Measurements from ENCODE around the gene MAB21L4. TPM values are rescaled to one million over a fixed set of nuclear protein-coding genes. Genes with fewer than 3 reads are reported as not detected.

Gene MAB21L4
- total RNA-seq (2014; rRNA removed; shearing (Covaris generic)) (not detected in 2 replicates), polyA plus RNA-seq (2016; fragmentation: Nextera tagmentation; extraction: Ambion mirVana) (not detected in 2 replicates)

DNA sequence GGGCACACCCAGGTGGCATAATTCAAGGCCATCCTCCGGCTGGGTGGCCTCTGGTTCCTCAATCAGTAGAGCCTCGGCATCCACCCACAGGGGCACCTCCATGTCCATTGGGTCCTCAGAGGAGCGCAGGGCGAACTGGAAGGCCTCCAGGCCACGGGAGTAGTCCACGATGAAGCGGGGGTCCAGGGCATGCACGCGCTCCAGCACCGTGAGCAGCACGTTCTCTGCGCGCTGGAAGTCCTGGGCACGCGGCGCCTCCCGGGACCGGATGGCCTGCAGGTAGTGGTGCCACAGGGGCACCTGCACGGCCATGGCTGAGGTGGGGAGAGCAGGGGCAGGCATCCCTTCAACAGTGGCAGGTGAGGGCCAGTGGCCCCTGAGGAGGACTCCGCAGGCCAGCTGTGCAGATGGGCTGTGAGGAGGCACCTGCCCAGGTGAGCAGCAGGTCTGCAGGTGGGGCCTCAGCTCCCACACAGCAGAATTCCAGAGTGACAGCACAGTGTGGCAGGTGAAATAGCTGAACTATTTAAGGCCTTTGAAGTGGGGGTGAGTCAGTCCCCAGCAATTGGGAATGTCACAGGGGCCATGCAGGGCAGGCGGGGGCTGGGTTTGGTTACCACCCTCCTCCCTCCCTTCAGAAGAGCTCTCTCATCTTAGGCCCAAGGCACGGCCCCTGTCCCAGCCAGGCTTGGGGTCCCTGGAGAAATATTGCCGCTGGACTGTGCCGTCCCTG is at the start of gene MAB21L4:
Gene MAB21L4 (minus strand): TSS at position 501 of the 733 bp plus-strand sequence. CDS start 159 bp downstream, at position 342.
- H2AFZ ChIP-seq = no peak within 1 kb of the TSS
- no peaks in the 10 kb centered on the region for H3F3A ChIP-seq (ENCODE audit: insufficient read depth)
- H3K27ac ChIP-seq = no peak within 1 kb of the TSS
- no peak within 1 kb of the TSS for H3K9ac ChIP-seq
- H3K4me1 ChIP-seq (ENCODE audit: insufficient read depth) = no peaks in the 10 kb centered on the region
- no peaks in the 10 kb centered on the region for H3K9me3 ChIP-seq (ENCODE audit: low read depth)
- H3K79me2 ChIP-seq (ENCODE audit: insufficient read depth) = no peaks in the 10 kb centered on the region
- no peaks in the 10 kb centered on the region for H3K9me2 ChIP-seq (ENCODE audit: insufficient read depth)
- no peaks in the 10 kb centered on the region for H3K36me3 ChIP-seq (ENCODE audit: low read depth)
- 82 to 83% methylated on average over 19 to 24 of the region's 24 CpGs for WGBS, 2 experiments (ENCODE audit: low coverage in 1 of 2, low lambda C conversion rate in 2 of 2, missing lambda C conversion rate in 2 of 2)
- TF ChIP-seq EZH2 (IDR thresholded peaks at IDR 0.05; ENCODE audit: insufficient read depth, poor library complexity, severe bottlenecking) = no peak
- TF ChIP-seq EZH2phosphoT487 (IDR thresholded peaks at IDR 0.05; ENCODE audit: insufficient read depth, low read depth) = no peak
- no peak within 1 kb of the TSS for H3K4me2 ChIP-seq (ENCODE audit: unreplicated experiment)
- H4K20me1 ChIP-seq (ENCODE audit: insufficient read depth) = no peaks in the 10 kb centered on the region
- no peaks in the 10 kb centered on the region for H3K27me3 ChIP-seq (replicated peaks; ENCODE audit: insufficient read depth)
- H3K4me3 ChIP-seq = no peak within 1 kb of the TSS
- in situ Hi-C loops (cut with MboI) = no loop called here
- DNase-seq = no peak

DNA sequence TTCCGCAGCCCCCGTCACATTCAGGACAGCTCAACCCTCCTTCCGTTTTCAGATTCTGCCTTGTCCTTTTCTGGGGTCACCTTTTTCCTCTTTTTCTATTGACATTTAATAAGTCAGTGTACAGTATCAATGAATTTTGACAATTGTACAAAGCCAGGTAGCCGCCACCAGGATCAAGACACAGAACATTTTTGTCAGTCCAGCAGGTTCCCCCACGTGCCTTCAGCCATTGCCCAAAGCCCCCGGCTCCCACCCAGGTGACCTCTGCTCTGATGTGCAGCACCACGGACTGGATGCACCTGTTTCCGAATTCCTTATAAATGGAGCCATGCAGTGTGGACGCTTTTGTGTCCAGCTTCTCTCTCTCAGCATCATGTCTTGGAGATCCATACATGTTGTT is 40.1 kb upstream of the MAB21L4 start:
- in situ Hi-C loops (cut with MboI) = no loop called here
- H3K4me3 ChIP-seq = no peak overlapping the region
- H3K9ac ChIP-seq = no peak overlapping the region
- H3K4me2 ChIP-seq (ENCODE audit: unreplicated experiment) = no peak overlapping the region
- no peak overlapping the region for H3K27ac ChIP-seq
- no peaks in the 10 kb centered on the region for H3K27me3 ChIP-seq (replicated peaks; ENCODE audit: insufficient read depth)
- no peak overlapping the region for H2AFZ ChIP-seq
- no peaks in the 10 kb centered on the region for H3K36me3 ChIP-seq (ENCODE audit: low read depth)
- no peaks in the 10 kb centered on the region for H3F3A ChIP-seq (ENCODE audit: insufficient read depth)
- DNase-seq = no peak
- H3K79me2 ChIP-seq (ENCODE audit: insufficient read depth) = no peaks in the 10 kb centered on the region
- H3K9me3 ChIP-seq (ENCODE audit: low read depth) = no peaks in the 10 kb centered on the region
- no peaks in the 10 kb centered on the region for H3K9me2 ChIP-seq (ENCODE audit: insufficient read depth)
- no peak for TF ChIP-seq EZH2phosphoT487 (IDR thresholded peaks at IDR 0.05; ENCODE audit: insufficient read depth, low read depth)
- TF ChIP-seq EZH2 (IDR thresholded peaks at IDR 0.05; ENCODE audit: insufficient read depth, poor library complexity, severe bottlenecking) = no peak
- no peaks in the 10 kb centered on the region for H4K20me1 ChIP-seq (ENCODE audit: insufficient read depth)
- H3K4me1 ChIP-seq (ENCODE audit: insufficient read depth) = no peaks in the 10 kb centered on the region
- 75 to 86% methylated on average over 9 of the region's 9 CpGs for WGBS, 2 experiments (ENCODE audit: low coverage in 1 of 2, low lambda C conversion rate in 2 of 2, missing lambda C conversion rate in 2 of 2)

DNA sequence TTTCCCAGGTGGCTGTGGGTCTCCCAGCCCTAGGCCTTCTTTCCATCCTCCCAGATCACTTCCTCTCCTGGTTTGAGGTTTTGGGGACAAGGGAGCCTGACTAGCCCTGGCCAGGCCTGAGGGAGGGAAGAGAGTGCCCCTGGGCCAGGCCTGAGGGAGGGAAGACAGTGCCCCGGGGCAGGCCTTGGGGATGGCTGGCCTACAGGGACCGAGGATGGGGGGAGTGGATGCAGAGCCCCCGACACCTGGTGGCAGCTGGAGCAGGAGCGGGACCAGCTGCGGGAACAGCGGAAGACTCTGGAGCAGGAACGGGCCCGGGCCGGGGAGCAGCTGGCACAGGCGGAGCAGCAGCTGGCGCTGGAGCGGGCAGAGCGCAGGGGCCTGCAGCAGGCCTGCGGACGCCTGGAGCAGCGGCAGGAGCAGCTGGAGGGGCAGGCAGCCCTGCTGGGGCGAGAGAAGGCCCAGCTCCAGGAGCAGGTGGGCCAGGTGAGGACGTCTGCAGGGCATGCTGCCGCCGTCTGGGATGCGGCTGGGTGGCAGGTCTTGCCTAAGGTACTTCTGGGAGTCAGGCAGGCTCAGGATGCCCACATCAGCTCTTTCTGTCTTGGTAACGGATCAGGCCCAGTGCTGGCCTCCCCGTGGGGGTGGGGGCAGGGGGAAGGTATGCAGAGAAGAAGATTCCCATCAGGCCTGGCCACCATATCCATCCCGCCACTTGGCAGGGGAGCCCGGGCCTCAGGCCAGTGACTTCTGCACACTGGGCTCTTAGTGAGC is 39.3 kb upstream of the MAB21L4 start:
- Histone ChIP-seq H2AFZ (no peak overlapping the region), H3K9me3 (ENCODE audit: low read depth) (no peaks in the 10 kb centered on the region), H3K36me3 (ENCODE audit: low read depth) (no peaks in the 10 kb centered on the region), H3F3A (ENCODE audit: insufficient read depth) (no peaks in the 10 kb centered on the region), H3K4me2 (ENCODE audit: unreplicated experiment) (no peak overlapping the region), H3K79me2 (ENCODE audit: insufficient read depth) (no peaks in the 10 kb centered on the region), H3K27ac (no peak overlapping the region), H3K9ac (no peak overlapping the region), H3K27me3 (replicated peaks; ENCODE audit: insufficient read depth) (no peaks in the 10 kb centered on the region), H3K4me3 (no peak overlapping the region), H4K20me1 (ENCODE audit: insufficient read depth) (no peaks in the 10 kb centered on the region), H3K9me2 (ENCODE audit: insufficient read depth) (no peaks in the 10 kb centered on the region), H3K4me1 (ENCODE audit: insufficient read depth) (no peaks in the 10 kb centered on the region)
- WGBS, 2 experiments (ENCODE audit: low coverage in 1 of 2, low lambda C conversion rate in 2 of 2, missing lambda C conversion rate in 2 of 2) = 85 to 87% methylated on average over 25 of the region's 25 CpGs
- TF ChIP-seq EZH2phosphoT487 (IDR thresholded peaks at IDR 0.05; ENCODE audit: insufficient read depth, low read depth) = no peak
- no peak for TF ChIP-seq EZH2 (IDR thresholded peaks at IDR 0.05; ENCODE audit: insufficient read depth, poor library complexity, severe bottlenecking)
- no peak for DNase-seq
- in situ Hi-C loops (cut with MboI) = no loop called here

- no peak for DNase-seq
- no peak overlapping the region for H2AFZ ChIP-seq
These were observed 38.7 kb upstream of the MAB21L4 start for GRCh38 chr2:240934701-240935102.

More at GRCh38 chr2:240934701-240935102, 38.7 kb upstream of the MAB21L4 start:
- Histone ChIP-seq H3K27ac (no peak overlapping the region), H3F3A (ENCODE audit: insufficient read depth) (no peaks in the 10 kb centered on the region), H3K9ac (no peak overlapping the region), H3K4me3 (no peak overlapping the region), H3K79me2 (ENCODE audit: insufficient read depth) (no peaks in the 10 kb centered on the region), H4K20me1 (ENCODE audit: insufficient read depth) (no peaks in the 10 kb centered on the region), H3K27me3 (replicated peaks; ENCODE audit: insufficient read depth) (no peaks in the 10 kb centered on the region), H3K4me1 (ENCODE audit: insufficient read depth) (no peaks in the 10 kb centered on the region), H3K9me2 (ENCODE audit: insufficient read depth) (no peaks in the 10 kb centered on the region), H3K36me3 (ENCODE audit: low read depth) (no peaks in the 10 kb centered on the region), H3K4me2 (ENCODE audit: unreplicated experiment) (no peak overlapping the region), H3K9me3 (ENCODE audit: low read depth) (no peaks in the 10 kb centered on the region)
- in situ Hi-C loops (cut with MboI) = no loop called here
- 94 to 97% methylated on average over 10 to 12 of the region's 12 CpGs for WGBS, 2 experiments (ENCODE audit: low coverage in 1 of 2, low lambda C conversion rate in 2 of 2, missing lambda C conversion rate in 2 of 2)
- TF ChIP-seq EZH2 (IDR thresholded peaks at IDR 0.05; ENCODE audit: insufficient read depth, poor library complexity, severe bottlenecking) = no peak
- TF ChIP-seq EZH2phosphoT487 (IDR thresholded peaks at IDR 0.05; ENCODE audit: insufficient read depth, low read depth) = no peak
